GM23338 (cell line): ENCODE measurements around the gene EXOC4. TPM values are rescaled to one million over a fixed set of nuclear protein-coding genes. Genes with fewer than 3 reads are reported as not detected.

Experiments
- ATAC-seq: fragments of 200-7000 bp; cut with Tn5 transposase; 3 replicates; pipeline ENCODE4 v1.9.1; 2020
- DNase-seq: peaks from one replicate; pipeline ENCODE4 v3.0.0-alpha.2; 2015; ENCODE audit warnings: low spot score
- H2AFZ ChIP-seq: fragments of 200-600 bp; sonication (generic); 2 replicates; pipeline ENCODE4 v1.8.0; 2016; ENCODE audit warnings: antibody characterized with exemption, mild to moderate bottlenecking, moderate library complexity
- H3F3A ChIP-seq: fragments of 200-600 bp; sonication (generic); replicated peaks from 2 replicates; pipeline ENCODE4 v1.8.0; 2017; ENCODE audit warnings: antibody characterized with exemption, mixed run types, low read depth
- H3K27ac ChIP-seq: fragments of 200-600 bp; sonication (generic); 2 replicates; pipeline ENCODE4 v1.6.1; 2016; ENCODE audit warnings: low read depth
- H3K27me3 ChIP-seq: fragments of 200-600 bp; sonication (generic); 2 replicates; pipeline ENCODE4 v1.8.0; 2016; ENCODE audit warnings: mild to moderate bottlenecking, mixed run types, moderate library complexity; ENCODE audit not compliant: insufficient read depth
- H3K36me3 ChIP-seq: fragments of 200-600 bp; sonication (generic); 2 replicates; pipeline ENCODE4 v1.8.0; 2016; ENCODE audit warnings: mild to moderate bottlenecking; ENCODE audit not compliant: insufficient read depth
- H3K4me1 ChIP-seq: fragments of 200-600 bp; sonication (generic); 2 replicates; pipeline ENCODE4 v1.8.0; 2016; ENCODE audit warnings: mild to moderate bottlenecking, moderate library complexity; ENCODE audit not compliant: insufficient read depth
- H3K4me2 ChIP-seq: fragments of 200-600 bp; sonication (generic); 2 replicates; pipeline ENCODE4 v1.7.1; 2017; ENCODE audit warnings: mixed run types
- H3K4me3 ChIP-seq: fragments of 200-600 bp; sonication (generic); 2 replicates; pipeline ENCODE4 v1.6.1; 2016; ENCODE audit warnings: mixed run types
- H3K79me2 ChIP-seq: fragments of 200-600 bp; sonication (generic); replicated peaks from 2 replicates; pipeline ENCODE4 v1.8.0; 2017; ENCODE audit warnings: mild to moderate bottlenecking; ENCODE audit not compliant: insufficient read depth
- H3K9me2 ChIP-seq: fragments of 200-600 bp; sonication (generic); 2 replicates; pipeline ENCODE4 v1.8.0; 2017; ENCODE audit not compliant: insufficient read depth
- H4K20me1 ChIP-seq: fragments of 200-600 bp; sonication (generic); replicated peaks from 2 replicates; pipeline ENCODE4 v1.8.0; 2017; ENCODE audit warnings: mild to moderate bottlenecking; ENCODE audit not compliant: insufficient read depth
- H3K27ac Mint-ChIP-seq: 2 replicates; pipeline ENCODE4 v1.8.0; 2020; ENCODE audit warnings: inconsistent platforms, mild to moderate bottlenecking, moderate library complexity, mixed read lengths
- H3K27me3 Mint-ChIP-seq: 3 replicates; pipeline ENCODE4 v1.8.0; 2022; ENCODE audit warnings: low read depth, mild to moderate bottlenecking, moderate library complexity, mixed read lengths, inconsistent platforms; ENCODE audit not compliant: insufficient read depth, poor library complexity
- H3K36me3 Mint-ChIP-seq: 3 replicates; pipeline ENCODE4 v1.8.0; 2021; ENCODE audit warnings: low read depth, mild to moderate bottlenecking, inconsistent platforms, moderate library complexity, mixed read lengths
- H3K4me1 Mint-ChIP-seq: 3 replicates; pipeline ENCODE4 v1.8.0; 2020; ENCODE audit warnings: mild to moderate bottlenecking, inconsistent platforms, mixed read lengths
- H3K4me3 Mint-ChIP-seq: 3 replicates; pipeline ENCODE4 v1.8.0; 2021; ENCODE audit warnings: moderate library complexity, mild to moderate bottlenecking, inconsistent platforms, mixed read lengths
- H3K9me3 Mint-ChIP-seq: 3 replicates; pipeline ENCODE4 v1.8.0; 2020; ENCODE audit warnings: moderate library complexity, mild to moderate bottlenecking, inconsistent platforms, mixed read lengths
- CREB1 ChIP-seq: fragments of 250-450 bp; sonication (Bioruptor Pico); IDR thresholded peaks from 2 replicates; pipeline ENCODE4 v1.5.0; 2020; ENCODE audit warnings: low read depth, mild to moderate bottlenecking, moderate library complexity
- ETS1 ChIP-seq: IDR thresholded peaks from 2 replicates; pipeline ENCODE4 v1.6.1; 2016; ENCODE audit warnings: antibody characterized with exemption
- EZH2 ChIP-seq: fragments of 200-600 bp; sonication (generic); IDR thresholded peaks from one replicate; pipeline ENCODE4 v1.8.0; 2017; ENCODE audit warnings: antibody characterized with exemption, mild to moderate bottlenecking, low read depth; ENCODE audit not compliant: unreplicated experiment
- EZH2phosphoT487 ChIP-seq: fragments of 200-600 bp; sonication (generic); IDR thresholded peaks from one replicate; pipeline ENCODE4 v1.8.1; 2018; ENCODE audit warnings: antibody characterized with exemption; ENCODE audit not compliant: unreplicated experiment
- REST ChIP-seq: IDR thresholded peaks from one replicate; pipeline ENCODE4 v1.6.1; 2018; ENCODE audit warnings: antibody characterized with exemption; ENCODE audit not compliant: unreplicated experiment
- ZNF114 ChIP-seq: fragments of 250-450 bp; sonication (Bioruptor Pico); IDR thresholded peaks from 2 replicates; pipeline ENCODE4 v1.5.0; 2020; ENCODE audit warnings: mild to moderate bottlenecking, moderate library complexity
- ZNF331 ChIP-seq: fragments of 250-450 bp; sonication (Bioruptor Pico); IDR thresholded peaks from 2 replicates; pipeline ENCODE4 v1.5.0; 2020; ENCODE audit warnings: low read depth, mild to moderate bottlenecking, moderate library complexity
- polyA plus RNA-seq: library from polyadenylated mRNA; unstranded; fragments of >200 nt; fragmentation: Nextera tagmentation; extraction: Ambion mirVana; gene quantifications from 2 replicates; pipeline ENCODE4 v1.2.1, GENCODE V29; 2016
- total RNA-seq: library from RNA; depleted of rRNA; stranded (reverse); fragments of >200 nt; shearing (Covaris generic); gene quantifications from 2 replicates; pipeline ENCODE4 v1.2.3, GENCODE V29; 2014

The EXOC4 gene
- total and polyA plus RNA-seq, 2 experiments from 2014 or later: 37.5 to 52.7 TPM

GRCh38 chr7:133746847-133747246 is 494.0 kb downstream of the EXOC4 start:
- H3K79me2 ChIP-seq: no peaks in the 10 kb centered on the region
- peak; percentile 56 for ATAC-seq
- no peaks in the 10 kb centered on the region for H3K27me3 Mint-ChIP-seq
- no peaks in the 10 kb centered on the region for H4K20me1 ChIP-seq
- no peak overlapping the region for H3K4me3 ChIP-seq
- DNase-seq: peak; percentile 66
- peaks cover 20% of the 10 kb centered on the region for H3K4me1 ChIP-seq
- no peak overlapping the region for H2AFZ ChIP-seq
- no peaks in the 10 kb centered on the region for H3K9me2 ChIP-seq
- H3K36me3 ChIP-seq: no peaks in the 10 kb centered on the region
- H3K4me3 Mint-ChIP-seq: no peak overlapping the region
- peak overlapping the region; percentile 22; the same call in 1 of the 2 replicates for H3K27ac ChIP-seq
- H3K4me1 Mint-ChIP-seq: peaks cover 42% of the 10 kb centered on the region; the same call in 2 of the 3 replicates
- H3K27ac Mint-ChIP-seq: peak overlapping the region; percentile 57; the same call in 1 of the 2 replicates
- no peaks in the 10 kb centered on the region for H3K27me3 ChIP-seq
- no peaks in the 10 kb centered on the region for H3F3A ChIP-seq
- H3K4me2 ChIP-seq: 0 out of 2 replicates have a peak overlapping the region, but pooled peaks have one; percentile 21
- H3K36me3 Mint-ChIP-seq: no peaks in the 10 kb centered on the region
- TF ChIP-seq EZH2phosphoT487: no peak
- TF ChIP-seq ETS1: no peak
- TF ChIP-seq REST: no peak
- TF ChIP-seq ZNF331: no peak
- TF ChIP-seq EZH2: no peak
- TF ChIP-seq CREB1: no peak
- H3K9me3 Mint-ChIP-seq: no peaks in the 10 kb centered on the region

- H3K4me1 ChIP-seq: peaks cover 12% of the 10 kb centered on the region; the same call in 1 of the 2 replicates
- DNase-seq: no peak
- Mint-ChIP-seq H3K4me1 (peaks cover 39% of the 10 kb centered on the region), H3K9me3 (no peaks in the 10 kb centered on the region), H3K4me3 (no peak overlapping the region), H3K27me3 (no peaks in the 10 kb centered on the region), H3K27ac (no peak overlapping the region), H3K36me3 (no peaks in the 10 kb centered on the region)
- no peaks in the 10 kb centered on the region for H3F3A ChIP-seq
- H3K27me3 ChIP-seq: no peaks in the 10 kb centered on the region
- no peaks in the 10 kb centered on the region for H3K9me2 ChIP-seq
- no peaks in the 10 kb centered on the region for H3K79me2 ChIP-seq
- H3K4me2 ChIP-seq: no peak overlapping the region
- ATAC-seq: no peak
- H3K27ac ChIP-seq: no peak overlapping the region
- no peaks in the 10 kb centered on the region for H4K20me1 ChIP-seq
- H3K4me3 ChIP-seq: no peak overlapping the region
- H2AFZ ChIP-seq: no peak overlapping the region
- H3K36me3 ChIP-seq: no peaks in the 10 kb centered on the region
- TF ChIP-seq REST: no peak
- no peak for TF ChIP-seq ZNF114
- TF ChIP-seq ZNF331: no peak
These were observed 495.8 kb downstream of the EXOC4 start for GRCh38 chr7:133748443-133749407.
